GM23338 (cell line): ENCODE results near the gene HTT.

Experiments used
- CREB1 ChIP-seq: fragments of 250-450 bp; sonication (Bioruptor Pico); IDR thresholded peaks from 2 replicates; pipeline ENCODE4 v1.5.0; 2020; ENCODE audit warnings: low read depth, mild to moderate bottlenecking, moderate library complexity
- EZH2 ChIP-seq: fragments of 200-600 bp; sonication (generic); IDR thresholded peaks from one replicate; pipeline ENCODE4 v1.8.0; 2017; ENCODE audit warnings: antibody characterized with exemption, mild to moderate bottlenecking, low read depth; ENCODE audit not compliant: unreplicated experiment
- EZH2phosphoT487 ChIP-seq: fragments of 200-600 bp; sonication (generic); IDR thresholded peaks from one replicate; pipeline ENCODE4 v1.8.1; 2018; ENCODE audit warnings: antibody characterized with exemption; ENCODE audit not compliant: unreplicated experiment
- NANOG ChIP-seq: IDR thresholded peaks from 2 replicates; pipeline ENCODE4 v1.6.1; 2016; ENCODE audit warnings: antibody characterized with exemption, borderline replicate concordance
- POLR2AphosphoS5 ChIP-seq: IDR thresholded peaks from 2 replicates; pipeline ENCODE4 v1.6.1; 2016; ENCODE audit warnings: antibody characterized with exemption, low read depth
- STAT1 ChIP-seq: IDR thresholded peaks from one replicate; pipeline ENCODE4 v1.6.1; 2016; ENCODE audit warnings: antibody characterized with exemption; ENCODE audit not compliant: unreplicated experiment
- TF ChIP-seq, protein P1 (sequence below), 2 experiments: fragments of 200-600 bp in 1 of 2; sonication (generic) in 1 of 2; conservative IDR thresholded peaks; 2 replicates each; pipeline versions ENCODE4 v1.5.1 to v1.6.1; 2016 to 2017; ENCODE audit warnings: antibody characterized with exemption in 2 of 2, low read depth in 2 of 2, mild to moderate bottlenecking in 2 of 2, moderate library complexity in 1 of 2
- TF ChIP-seq, protein P2 (sequence below): IDR thresholded peaks from one replicate; pipeline ENCODE4 v1.6.1; 2018; ENCODE audit warnings: antibody characterized with exemption; ENCODE audit not compliant: unreplicated experiment
- TF ChIP-seq, protein P3 (sequence below): IDR thresholded peaks from 2 replicates; pipeline ENCODE4 v1.6.1; 2016; ENCODE audit warnings: antibody characterized with exemption

DNA sequence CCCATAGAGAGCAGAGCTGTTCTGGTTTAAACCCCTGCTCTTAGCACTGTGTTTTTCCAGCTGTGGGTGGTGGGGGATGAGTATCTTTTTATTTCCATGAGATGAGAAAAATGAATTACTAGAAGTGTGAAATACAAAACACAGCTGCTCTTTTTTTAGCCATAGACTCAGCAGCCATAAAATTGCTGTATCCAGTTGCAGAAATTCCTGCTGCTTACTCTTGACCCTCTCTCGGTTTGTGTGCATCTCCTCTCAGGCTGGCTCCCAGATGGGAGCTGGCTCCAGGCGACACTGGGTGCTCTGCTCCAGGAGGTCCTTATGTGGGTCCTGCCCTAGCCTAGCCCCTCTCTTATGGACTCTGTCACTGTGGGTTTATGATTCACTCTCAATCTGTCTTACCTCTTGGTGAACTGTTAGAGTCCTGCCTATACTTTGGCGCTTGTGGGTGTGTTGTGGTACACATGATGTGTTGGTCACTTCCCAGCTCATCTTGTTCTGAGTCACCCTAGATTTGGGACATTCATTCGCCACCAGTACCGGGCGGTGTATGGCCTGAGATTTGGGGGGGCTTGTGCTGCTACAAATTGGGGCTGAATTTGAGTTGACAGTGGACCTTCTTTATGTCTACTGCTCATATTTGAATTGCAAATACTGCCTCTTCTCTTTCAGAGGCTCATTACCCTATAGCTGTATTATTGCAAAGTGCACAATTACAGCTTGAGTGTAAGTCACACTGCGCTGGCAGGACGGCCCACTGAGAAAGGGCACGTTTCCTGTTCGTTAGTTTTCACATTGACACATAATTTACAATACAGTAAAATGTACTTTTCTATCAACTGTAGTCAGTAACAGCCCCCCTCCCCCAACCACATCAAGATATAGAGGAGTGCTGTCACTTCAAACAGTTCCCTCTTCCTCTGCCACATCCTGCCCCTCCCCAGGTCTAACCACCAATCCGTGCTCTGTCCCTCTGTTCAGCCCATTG lies 127.5 kb downstream of the HTT start:
- TF ChIP-seq, protein P1, sequence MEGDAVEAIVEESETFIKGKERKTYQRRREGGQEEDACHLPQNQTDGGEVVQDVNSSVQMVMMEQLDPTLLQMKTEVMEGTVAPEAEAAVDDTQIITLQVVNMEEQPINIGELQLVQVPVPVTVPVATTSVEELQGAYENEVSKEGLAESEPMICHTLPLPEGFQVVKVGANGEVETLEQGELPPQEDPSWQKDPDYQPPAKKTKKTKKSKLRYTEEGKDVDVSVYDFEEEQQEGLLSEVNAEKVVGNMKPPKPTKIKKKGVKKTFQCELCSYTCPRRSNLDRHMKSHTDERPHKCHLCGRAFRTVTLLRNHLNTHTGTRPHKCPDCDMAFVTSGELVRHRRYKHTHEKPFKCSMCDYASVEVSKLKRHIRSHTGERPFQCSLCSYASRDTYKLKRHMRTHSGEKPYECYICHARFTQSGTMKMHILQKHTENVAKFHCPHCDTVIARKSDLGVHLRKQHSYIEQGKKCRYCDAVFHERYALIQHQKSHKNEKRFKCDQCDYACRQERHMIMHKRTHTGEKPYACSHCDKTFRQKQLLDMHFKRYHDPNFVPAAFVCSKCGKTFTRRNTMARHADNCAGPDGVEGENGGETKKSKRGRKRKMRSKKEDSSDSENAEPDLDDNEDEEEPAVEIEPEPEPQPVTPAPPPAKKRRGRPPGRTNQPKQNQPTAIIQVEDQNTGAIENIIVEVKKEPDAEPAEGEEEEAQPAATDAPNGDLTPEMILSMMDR (conservative IDR thresholded peaks at IDR 0.05; ENCODE audit: low read depth in 2 of 2), result no peak
- no peak for TF ChIP-seq EZH2
- TF ChIP-seq POLR2AphosphoS5, result no peak
- no peak for TF ChIP-seq EZH2phosphoT487
- no peak for TF ChIP-seq CREB1
- TF ChIP-seq NANOG, result no peak
- TF ChIP-seq, protein P2, sequence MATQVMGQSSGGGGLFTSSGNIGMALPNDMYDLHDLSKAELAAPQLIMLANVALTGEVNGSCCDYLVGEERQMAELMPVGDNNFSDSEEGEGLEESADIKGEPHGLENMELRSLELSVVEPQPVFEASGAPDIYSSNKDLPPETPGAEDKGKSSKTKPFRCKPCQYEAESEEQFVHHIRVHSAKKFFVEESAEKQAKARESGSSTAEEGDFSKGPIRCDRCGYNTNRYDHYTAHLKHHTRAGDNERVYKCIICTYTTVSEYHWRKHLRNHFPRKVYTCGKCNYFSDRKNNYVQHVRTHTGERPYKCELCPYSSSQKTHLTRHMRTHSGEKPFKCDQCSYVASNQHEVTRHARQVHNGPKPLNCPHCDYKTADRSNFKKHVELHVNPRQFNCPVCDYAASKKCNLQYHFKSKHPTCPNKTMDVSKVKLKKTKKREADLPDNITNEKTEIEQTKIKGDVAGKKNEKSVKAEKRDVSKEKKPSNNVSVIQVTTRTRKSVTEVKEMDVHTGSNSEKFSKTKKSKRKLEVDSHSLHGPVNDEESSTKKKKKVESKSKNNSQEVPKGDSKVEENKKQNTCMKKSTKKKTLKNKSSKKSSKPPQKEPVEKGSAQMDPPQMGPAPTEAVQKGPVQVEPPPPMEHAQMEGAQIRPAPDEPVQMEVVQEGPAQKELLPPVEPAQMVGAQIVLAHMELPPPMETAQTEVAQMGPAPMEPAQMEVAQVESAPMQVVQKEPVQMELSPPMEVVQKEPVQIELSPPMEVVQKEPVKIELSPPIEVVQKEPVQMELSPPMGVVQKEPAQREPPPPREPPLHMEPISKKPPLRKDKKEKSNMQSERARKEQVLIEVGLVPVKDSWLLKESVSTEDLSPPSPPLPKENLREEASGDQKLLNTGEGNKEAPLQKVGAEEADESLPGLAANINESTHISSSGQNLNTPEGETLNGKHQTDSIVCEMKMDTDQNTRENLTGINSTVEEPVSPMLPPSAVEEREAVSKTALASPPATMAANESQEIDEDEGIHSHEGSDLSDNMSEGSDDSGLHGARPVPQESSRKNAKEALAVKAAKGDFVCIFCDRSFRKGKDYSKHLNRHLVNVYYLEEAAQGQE, result no peak
- no peak for TF ChIP-seq STAT1
- TF ChIP-seq, protein P3, sequence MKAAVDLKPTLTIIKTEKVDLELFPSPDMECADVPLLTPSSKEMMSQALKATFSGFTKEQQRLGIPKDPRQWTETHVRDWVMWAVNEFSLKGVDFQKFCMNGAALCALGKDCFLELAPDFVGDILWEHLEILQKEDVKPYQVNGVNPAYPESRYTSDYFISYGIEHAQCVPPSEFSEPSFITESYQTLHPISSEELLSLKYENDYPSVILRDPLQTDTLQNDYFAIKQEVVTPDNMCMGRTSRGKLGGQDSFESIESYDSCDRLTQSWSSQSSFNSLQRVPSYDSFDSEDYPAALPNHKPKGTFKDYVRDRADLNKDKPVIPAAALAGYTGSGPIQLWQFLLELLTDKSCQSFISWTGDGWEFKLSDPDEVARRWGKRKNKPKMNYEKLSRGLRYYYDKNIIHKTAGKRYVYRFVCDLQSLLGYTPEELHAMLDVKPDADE, result no peak
